ENCODE measurements around the gene AUH. TPM values are rescaled to one million over a fixed set of nuclear protein-coding genes. Genes with fewer than 3 reads are reported as not detected.
A peak's percentile ranks its signal among the peaks of the same experiment; 100 is the strongest.

AUH gene
- total RNA-seq, 1 donor from 2014 or later: 11.2 TPM

GRCh38 chr9:91172329-91172728 is 189.4 kb downstream of the AUH start:
- DNase-seq (ENCODE audit: low read depth): no peak

GRCh38 chr9:91170951-91171350 is 190.8 kb downstream of the AUH start:
- DNase-seq (ENCODE audit: low read depth): no peak

GRCh38 chr9:91166796-91167366 is 194.8 kb downstream of the AUH start:
- DNase-seq (ENCODE audit: low read depth): no peak

- DNase-seq (ENCODE audit: low read depth): peak; percentile 99
Observed at GRCh38 chr9:91164724-91165520, 196.8 kb downstream of the AUH start.

Other genes starting within 250 kb of the AUH start
- gene NFIL3, start 61.9 kb upstream of the AUH start, total RNA-seq: 3.2 and 11.4 TPM in 2 replicates